HG03521 (cell line): ENCODE measurements around the gene PI4K2B.
"Not testable (repeated sequence)": the region's sequence is repeated elsewhere in the genome, so short reads cannot be mapped to it uniquely, and the experiment has no call there.

Source experiments
- ATAC-seq: cut with Tn5 transposase; IDR thresholded peaks from one replicate; pipeline ENCODE4 v1.9.1; 2021; ENCODE audit warnings: mild to moderate bottlenecking, moderate library complexity; ENCODE audit not compliant: unreplicated experiment

Gene PI4K2B

GRCh38 chr4:25302626-25303025 is 68.8 kb downstream of the PI4K2B start:
- no peak for ATAC-seq

- ATAC-seq: no peak
Measured at GRCh38 chr4:25303578-25303977, 69.7 kb downstream of the PI4K2B start.

- ATAC-seq: no peak
Measured at GRCh38 chr4:25306518-25307057, 72.8 kb downstream of the PI4K2B start.

GRCh38 chr4:25307596-25307995 is 73.8 kb downstream of the PI4K2B start:
- ATAC-seq: no peak

DNA sequence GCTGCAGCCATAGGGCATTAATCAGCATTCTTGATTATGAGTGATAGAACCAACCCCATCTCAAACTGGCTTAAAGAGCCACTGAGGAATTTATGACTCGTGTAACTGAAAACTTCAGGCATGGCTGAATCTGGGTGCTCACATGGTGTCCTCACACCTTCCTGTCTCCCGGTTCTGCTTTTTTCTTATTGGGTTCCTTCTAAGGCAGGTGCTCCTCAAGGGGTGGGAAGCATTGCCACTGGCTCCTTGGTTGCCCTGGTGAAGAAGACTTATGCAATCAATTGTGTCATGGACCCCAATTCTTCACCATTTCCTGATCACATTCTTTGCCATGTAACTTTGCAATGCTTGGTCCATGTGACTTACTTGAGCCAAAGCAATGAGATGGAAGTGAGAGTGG is 74.5 kb downstream of the PI4K2B start:
- ATAC-seq: no peak

DNA sequence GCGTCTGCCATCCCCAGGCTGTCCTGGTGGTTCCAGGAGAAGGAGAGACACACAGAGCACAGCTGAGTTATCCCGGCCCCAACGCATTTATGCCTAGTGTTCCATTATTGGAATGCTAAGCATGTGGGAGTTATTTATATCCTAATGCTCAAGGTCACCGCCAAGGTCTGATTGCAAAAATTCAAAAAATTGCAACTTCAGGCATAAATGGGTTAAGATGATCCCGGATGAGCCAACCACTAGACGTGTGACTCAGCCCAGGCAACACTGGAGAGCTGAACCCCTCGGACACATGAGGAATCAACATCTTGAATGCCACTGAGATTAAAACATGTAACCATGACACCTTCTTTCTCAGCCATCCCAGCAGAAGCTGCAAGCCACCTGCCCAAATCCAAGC is 74.9 kb downstream of the PI4K2B start:
- no peak for ATAC-seq

- ATAC-seq: no peak
Measured at GRCh38 chr4:25310066-25310802, 76.4 kb downstream of the PI4K2B start.

DNA sequence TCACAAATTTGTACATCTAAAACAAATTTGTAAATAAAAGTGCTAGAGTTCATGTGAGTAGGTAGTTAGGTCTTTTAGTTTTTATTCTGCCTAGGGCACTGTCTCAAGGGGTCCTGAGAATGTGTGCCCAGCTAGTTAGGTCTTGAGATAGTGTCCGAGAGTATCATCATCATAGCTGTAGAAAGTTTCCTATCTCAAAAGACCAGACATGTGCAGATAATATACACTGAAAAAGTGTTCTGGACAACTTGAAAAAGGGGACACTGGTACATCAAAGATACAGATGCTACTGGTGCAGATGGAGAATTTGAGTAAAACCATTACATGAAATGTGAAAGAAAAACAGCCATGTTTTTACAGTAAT is 77.0 kb downstream of the PI4K2B start:
- ATAC-seq: no peak

DNA sequence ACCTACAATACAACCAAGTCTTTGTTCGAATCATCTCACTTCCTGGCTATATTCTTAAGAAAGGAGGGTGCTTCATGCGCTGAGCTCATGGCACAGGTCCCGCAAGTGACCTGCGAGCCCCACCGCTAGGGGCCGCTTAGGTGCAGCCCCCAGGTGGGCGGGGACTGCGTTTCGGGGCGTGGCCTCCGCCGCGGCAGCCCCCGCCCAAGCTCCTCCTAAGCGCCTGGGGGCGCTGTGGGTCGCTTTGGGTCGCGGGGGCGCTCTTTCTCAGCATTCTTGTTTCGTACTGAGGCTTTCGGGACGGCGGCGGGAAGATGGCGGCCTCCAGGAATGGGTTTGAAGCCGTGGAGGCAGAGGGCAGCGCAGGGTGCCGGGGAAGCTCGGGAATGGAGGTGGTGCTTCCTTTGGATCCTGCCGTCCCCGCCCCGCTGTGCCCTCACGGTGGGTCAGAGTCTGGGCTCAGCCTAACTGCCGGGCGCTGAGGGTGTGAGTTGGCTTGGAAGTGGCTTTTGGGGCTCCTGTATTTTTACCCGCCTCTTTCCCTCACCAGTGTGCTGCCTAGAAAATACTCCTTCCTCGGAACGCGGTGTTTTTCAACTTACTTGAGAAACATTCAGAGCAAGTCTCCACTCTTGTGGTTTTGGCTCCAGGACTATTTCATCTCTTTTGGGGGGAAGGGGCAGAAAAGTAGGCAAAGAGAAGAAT is 78.8 kb downstream of the PI4K2B start, which contains the start of gene ZCCHC4:
Gene ZCCHC4, plus strand, starts transcription at position 279 of the 705 bp plus-strand sequence. Its CDS starts 36 bp downstream, at position 315.
- peak; percentile 89 for ATAC-seq

DNA sequence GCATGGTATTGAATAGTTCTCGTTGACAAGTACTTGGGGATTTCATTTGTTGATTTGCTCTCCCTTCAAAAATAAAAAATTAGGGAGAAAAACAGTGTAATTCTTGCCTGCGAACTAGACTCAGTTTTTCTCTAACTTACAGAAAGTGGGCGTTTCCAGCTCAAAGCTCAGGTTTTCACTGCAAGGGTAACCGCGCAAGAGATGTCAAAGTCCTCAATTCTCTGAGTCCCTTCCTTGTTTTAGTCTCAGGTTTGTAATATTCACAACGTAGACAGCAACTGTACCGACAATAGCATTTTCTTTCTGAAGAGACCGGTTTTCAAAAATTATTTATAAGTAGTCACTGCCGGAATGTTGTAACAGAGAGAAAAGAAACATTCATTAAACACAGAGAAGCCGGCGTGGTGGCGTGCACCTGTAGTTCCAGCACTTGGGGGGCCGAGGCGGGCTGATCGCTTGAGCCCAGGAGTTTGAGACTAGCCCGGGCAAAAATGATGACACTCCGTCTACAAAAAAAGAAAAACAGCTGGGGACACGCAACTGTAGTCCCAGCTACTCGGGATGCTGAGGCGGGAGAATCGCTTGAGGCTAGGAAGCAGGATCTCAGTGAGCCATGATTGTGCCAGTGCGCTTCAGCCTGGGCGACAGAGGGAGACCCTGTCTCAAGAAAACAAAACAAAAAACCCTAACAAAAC is 79.5 kb downstream of the PI4K2B start:
- no peak for ATAC-seq

DNA sequence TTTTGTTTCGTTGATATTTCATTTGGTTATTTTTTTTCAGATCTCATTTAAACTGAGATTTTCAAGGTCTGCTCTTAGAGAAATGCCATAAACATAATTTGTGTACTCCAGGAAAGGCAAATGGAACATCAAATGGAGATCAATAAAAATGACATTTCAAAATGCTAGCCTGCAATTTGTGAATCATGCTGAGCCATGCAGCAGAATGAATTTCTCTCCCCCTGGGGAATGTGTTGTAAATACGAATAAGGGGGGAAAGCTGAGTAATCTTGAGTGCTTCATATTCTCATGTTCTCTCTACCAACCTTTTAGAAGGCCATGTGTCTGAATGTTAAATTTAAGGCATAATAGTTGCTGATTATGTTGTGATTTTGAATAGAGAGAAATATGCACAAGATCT is 86.5 kb downstream of the PI4K2B start:
- no peak for ATAC-seq

DNA sequence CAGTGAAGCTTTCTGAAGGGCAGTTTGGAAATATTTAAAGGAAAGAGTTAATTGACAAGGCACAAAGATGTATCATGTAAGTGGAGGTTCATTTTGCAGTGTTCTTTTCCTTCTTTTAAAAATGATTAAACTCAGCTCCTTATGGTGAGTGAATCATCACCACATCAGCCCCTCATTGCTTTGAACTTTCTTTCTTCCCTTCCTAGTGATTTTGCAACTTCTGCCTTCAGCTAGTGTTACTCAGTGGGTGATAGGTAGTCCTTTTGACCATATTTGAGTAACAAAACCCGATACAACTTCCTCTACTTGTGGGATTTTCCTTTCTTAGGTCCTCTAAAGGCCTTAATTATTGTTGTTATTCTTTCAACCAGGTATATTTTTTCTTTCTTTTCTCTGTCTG is 86.9 kb downstream of the PI4K2B start:
- no peak for ATAC-seq

GRCh38 chr4:25321703-25322102 is 87.9 kb downstream of the PI4K2B start:
- ATAC-seq: no peak

DNA sequence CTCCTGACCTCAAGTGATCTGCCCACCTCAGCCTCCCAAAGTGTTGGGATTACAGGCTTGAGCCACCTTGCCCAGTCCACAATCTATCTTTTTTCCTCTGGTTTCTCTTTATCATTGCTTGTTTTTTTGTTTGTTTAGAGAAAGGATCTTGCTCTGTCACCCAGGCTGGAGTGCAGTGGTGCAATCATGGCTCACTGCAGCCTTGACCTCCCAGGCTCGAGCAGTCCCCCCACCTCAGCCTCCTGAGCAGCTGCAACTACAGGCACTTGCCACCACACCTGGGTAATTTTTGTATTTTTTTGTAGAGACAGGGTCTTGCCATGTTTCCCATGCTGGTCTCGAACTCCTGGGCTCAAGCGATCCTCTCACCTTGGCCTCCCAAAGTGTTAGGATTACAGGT is 94.6 kb downstream of the PI4K2B start:
- not testable (repeated sequence) for ATAC-seq
